HG03378 (cell line): ENCODE results near the gene KRCC1.

ENCODE experiments used
- ATAC-seq: cut with Tn5 transposase; IDR thresholded peaks from one replicate; pipeline ENCODE4 v1.9.1; 2021; ENCODE audit warnings: mild to moderate bottlenecking, moderate library complexity; ENCODE audit not compliant: unreplicated experiment

The KRCC1 gene

DNA sequence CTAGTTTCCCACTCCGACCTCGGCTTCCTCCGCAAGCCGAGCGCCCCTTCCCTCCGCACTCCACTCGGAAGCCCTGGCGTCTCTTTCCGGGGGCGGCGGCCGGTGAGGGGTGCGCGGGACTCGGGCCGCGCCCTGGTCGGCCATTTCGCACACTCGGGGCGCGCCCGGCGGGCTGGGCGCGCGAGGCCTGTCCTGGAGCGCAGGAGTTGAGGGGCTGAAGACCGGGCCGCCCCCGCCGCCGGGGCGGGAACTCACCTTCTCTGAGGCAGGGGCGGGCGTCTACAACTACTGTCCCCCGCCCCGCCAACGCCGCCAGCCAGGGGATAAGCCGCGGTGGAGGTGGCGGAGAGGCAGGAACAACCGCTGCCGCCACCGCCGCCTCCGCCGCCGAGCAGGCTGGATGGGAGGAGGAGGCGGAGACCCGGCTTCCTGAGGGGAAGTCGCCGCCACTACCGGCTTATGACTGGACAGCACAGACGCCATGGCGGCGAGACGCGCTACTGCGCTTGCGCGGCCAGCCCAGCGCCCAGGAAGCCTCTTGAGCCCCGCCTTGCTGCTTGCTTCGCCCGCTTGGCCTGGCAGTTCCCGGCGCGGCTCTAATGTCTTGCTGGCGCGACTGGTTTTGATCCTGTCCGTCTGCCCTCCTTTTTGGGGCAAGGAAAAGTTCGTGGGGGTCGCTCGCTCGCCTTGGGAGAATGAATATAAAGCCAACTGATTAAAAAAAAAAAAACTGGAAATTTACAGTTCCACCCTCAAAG, at the start of gene KRCC1:
Gene KRCC1, minus strand, starts transcription at position 413 of the 758 bp plus-strand sequence. CDS start 27,220 bp downstream, outside the sequence.
- peak; percentile 89 for ATAC-seq

DNA sequence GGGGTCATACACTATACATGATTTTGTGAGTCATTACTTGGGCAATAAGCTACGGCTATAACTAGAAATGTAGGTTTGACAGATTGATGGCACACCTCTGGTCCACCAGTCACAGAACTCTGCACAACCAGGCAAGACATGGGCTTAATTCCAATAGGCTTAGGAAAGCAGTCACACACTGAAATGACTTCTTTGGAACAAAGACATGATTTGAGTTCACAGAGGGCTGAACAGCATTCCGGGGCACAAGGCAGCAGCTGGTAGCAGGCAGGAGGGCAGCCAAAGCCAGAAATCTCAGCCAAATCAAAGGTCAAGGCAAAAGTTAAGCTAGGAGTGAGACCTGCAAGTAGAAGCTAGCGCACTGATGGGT, 44.9 kb upstream of the KRCC1 start:
- no peak for ATAC-seq

DNA sequence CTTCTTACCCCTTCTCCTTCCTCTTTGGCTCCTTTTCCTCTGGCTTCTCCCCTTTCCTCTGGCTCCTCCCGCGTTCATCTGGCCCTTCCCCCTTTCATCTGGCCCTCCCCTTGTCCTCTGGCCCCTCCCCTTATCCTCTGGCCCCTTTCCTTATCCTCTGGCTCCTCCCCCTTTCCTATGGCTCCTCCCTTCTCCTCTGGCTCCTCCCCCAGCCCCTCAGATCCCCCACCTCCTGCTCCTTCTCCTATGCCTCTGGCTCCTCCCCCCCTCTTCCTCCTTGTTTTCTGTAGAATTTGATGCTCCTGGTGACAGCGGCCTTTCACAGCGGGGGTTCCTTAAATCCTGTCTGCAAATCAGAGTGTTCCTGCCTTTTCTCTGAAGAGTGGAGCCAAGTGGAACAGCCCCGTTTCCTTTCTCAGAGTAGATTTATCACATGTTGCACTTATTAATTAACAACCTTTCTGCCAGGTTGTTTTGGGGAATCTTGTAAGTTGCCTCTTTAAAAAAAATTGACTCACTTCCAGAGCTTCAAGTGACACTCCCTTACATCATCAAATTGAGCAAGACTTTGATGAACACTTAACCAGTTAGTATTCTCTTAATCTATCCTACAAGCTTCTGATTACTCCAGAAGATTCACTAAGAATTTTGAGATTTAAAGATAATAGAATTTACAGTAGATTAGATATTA, 44.4 kb upstream of the KRCC1 start:
- no peak for ATAC-seq

DNA sequence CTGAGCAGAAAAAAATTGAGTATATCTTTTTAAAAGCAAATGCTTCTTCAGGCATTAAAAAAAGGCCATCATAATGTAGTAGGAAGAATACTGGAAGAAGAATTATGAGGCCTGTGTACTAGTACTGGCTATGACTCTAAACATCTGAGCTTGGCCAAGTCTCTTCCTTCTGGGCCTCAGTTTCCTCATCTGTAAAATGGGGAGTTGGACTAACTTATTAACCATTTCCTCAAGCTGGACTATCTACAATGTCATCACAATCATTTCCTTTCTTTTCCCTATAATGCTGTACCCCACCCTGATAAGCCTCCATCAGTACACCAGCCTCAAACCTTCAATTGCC, 42.9 kb upstream of the KRCC1 start:
- no peak for ATAC-seq

DNA sequence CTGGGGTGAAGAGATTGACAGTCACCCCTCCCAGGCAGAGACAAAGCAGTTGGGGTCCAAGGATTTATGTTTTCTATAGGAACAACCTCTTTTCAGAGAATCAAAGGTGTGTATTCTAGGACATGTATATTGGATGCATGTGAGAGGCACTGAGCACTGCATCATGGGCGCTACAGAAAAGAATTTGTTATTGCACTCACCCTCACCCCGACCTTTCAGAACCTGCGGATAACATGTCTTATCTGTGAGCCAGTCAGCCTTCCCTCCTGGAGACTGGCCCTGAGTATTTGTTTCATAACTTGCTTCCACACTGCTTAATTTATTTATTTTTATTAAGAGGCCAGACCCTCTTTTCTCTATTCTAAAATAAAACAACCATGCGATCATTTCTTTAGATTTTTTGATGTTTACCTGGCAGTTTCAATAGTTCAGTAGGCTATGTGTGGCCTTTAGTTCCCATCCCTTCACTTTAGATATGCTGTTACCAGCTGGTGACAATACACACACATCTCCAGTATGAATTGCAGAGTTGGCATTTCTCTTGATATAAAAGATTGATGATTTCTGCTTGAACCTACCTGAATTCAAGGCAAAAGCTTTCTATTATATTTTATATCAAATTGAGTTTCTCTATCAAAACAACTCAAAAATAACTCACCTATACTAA, 42.4 kb upstream of the KRCC1 start:
- ATAC-seq: no peak

DNA sequence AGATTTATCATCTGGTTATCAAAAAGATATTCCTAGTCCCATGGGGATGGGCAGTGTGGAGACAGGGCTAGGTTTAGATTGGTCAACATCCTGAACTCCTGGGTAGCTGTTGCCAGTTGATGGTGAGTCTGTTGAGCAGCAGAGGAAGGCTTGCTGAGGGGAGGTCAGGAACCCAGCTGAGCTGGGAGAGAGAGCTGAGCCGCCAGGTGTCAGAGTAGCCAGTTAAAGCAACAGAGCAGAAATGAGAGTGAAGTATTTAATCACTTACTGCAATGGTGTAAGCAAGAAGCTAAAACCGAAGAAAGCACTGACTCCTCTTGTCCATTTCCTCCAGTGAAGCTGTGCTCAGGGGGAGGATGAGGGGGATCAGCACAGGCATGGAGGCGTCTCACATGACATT, 41.6 kb upstream of the KRCC1 start:
- no peak for ATAC-seq

DNA sequence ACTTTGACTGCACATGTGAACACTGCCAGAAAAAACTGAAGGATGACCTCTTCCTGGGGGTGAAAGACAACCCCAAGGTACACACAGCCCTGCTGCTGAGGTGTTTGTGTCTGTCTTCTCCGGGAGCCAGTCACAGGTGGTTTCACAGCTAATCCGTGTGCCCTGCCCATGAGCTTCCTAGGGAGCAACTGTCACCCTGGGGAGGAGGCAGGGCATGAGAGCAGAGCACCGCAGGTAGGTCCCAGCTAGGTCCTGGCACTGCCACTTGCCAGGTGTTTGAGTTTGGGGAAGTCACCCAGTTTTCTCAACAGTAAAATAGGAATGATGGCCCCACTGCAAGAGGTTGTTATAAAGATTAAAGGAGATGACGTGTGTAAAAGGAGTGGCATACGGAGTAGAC, 41.1 kb upstream of the KRCC1 start:
- ATAC-seq: no peak

DNA sequence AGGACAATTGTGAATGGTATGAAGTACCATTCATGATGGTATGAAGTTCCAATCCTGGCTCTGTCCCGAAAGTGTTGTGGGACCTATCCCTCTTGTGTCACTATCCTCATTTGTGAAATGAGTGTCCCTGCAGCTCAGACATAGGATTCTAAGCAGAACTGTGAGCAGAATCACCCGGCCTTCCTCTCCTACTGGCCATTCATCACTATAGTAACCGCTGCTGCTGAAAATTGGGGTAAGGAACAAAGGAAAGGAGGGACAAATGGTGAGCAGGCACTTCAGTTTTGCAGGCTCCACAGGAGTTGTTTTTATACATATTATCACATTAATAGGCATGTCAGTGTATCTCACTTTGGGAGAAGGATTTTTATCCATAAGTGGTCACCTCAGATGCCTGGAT, 39.4 kb upstream of the KRCC1 start:
- ATAC-seq: no peak

DNA sequence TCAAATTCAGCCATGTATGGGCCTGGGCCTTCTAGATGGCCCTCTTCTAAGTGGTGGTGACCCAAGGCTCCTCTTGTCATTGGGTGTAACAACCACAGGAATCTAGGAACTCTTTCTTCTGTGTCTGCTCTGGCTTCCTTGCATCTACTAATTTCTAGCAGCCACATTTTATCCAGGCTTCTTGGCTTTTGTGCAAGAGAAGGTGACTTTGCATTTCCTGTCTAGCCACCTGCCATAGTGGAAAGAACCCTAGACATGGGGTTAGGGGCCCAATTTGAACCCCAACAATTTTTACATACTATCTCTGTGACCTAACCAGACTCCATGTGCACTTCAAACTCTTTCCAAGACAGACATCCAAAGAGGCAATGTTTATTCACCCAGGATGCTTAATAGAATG, 37.2 kb upstream of the KRCC1 start:
- ATAC-seq: no peak

DNA sequence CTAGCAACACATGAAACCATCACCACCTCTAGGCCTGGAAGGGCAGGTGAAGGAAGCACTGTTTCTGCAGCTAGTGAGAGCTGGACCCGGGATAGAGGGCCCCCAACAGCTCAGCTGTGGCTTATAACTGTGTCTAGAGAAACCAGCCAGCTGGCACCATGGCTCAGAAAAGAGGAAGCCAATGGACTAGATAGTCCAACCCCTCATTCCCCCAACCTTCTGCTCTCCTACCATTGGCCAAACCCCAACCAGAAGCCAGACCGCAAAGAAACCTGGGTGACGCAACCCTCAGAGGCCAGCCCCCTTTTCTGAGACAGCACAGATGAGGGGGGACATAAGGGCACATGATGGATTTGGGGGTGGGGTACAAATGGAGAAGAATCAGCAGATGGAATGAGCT, 36.4 kb upstream of the KRCC1 start:
- no peak for ATAC-seq

DNA sequence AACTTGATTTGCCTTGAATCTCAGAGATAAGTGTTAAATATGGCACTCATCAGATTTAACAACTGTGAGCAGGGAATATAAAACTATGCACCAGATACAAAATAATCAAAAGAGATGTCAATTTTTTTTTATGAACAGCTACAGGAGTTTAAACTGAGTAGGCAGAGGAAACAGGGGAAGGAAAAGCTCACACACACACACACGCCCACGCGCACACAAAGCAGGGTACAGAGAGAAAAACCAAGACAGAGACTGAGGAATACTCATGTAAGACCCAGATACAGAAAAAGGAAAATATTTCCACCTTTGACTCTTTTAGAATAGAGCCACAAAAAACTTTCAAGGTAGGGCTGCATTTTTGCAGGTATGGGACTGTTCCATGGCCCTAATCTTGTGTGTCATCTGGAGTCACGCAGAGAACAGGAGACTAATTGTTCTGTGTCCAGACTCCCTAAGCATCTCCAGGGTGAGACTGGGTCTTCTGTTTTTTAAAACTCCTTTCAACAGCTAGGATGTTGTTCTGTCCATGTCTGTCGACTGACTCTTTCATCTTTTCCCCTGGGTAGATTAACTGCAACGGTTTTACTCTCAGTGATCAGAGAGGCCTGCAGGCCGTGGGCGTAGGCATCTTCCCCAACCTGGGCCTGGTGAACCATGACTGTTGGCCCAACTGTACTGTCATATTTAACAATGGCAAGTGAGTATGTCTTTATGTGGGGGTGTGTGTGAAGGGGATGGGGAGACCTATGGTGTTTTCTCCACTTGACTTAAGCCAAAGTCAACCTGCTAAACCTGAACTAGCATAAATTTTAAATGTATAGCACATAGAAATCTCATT, 35.1 kb upstream of the KRCC1 start:
- no peak for ATAC-seq

DNA sequence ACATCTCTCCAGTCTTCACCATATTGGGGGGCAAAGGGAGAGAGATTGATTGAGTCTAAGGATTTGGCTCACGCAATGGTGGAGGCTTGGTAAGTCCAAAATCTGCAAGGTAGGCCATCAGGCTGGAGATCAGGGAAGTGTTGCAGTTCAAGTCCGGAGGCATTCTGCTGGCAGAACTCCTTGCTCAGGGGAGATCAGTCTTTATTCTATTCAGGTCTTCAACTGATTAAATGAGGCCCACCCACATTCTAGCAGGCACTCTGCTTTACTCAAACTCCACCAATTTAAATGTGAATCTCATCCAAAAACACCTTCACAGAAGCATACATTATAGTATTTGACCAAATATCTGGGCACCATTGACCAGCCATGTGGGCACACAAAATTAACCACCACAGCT, 33.4 kb upstream of the KRCC1 start:
- ATAC-seq: no peak

DNA sequence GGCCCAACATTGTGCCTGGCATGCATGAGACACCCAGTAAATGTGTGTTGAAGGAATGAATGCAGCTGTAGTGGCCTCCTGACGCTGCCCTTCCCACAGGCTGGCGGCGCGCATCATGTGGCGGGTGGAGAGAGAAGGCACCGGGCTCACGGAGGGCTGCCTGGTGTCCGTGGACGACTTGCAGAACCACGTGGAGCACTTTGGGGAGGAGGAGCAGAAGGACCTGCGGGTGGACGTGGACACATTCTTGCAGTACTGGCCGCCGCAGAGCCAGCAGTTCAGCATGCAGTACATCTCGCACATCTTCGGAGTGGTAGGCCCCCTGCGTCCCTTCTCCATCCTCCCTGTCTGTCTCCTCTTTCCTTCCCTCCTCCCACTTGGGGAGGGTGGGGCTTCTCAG, 32.2 kb upstream of the KRCC1 start:
- ATAC-seq: no peak

DNA sequence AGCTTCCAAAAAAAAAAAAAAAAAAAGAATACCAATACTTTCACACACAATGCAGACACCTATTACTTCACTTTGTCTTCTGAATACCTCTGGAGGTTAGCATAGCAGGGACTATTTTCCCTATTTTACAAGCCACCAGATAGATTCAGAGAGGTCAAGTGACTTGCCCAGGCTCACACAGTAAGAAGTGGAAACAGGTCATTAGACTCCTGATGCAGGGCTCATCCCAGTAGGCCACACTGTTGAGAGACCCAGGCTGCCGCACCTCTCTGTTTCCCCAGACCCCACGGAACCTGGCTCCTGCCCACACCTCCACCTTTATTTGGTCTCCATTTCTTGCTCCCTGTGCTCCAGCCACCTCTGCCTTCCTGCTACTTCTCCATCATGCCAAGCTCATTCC, 31.5 kb upstream of the KRCC1 start:
- ATAC-seq: no peak

DNA sequence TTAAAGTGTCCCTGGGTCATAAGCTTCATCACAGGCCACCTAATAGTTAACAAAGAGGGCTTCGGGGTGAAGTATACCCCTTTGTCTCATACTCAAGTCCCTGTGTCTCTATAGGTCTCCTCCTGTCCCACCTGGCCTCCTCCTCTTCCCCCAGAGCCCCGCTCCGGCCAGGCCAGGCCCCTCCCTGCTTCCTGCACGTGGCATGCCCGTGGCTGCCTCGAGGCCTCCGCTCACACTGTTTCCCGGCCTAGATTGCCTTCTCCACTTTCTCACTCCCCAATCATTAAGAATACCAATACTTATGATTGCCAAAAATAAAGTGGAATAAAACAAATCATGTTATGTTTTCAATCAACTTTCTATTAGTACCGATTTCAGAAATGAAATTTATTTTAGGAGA, 30.8 kb upstream of the KRCC1 start:
- ATAC-seq: no peak

DNA sequence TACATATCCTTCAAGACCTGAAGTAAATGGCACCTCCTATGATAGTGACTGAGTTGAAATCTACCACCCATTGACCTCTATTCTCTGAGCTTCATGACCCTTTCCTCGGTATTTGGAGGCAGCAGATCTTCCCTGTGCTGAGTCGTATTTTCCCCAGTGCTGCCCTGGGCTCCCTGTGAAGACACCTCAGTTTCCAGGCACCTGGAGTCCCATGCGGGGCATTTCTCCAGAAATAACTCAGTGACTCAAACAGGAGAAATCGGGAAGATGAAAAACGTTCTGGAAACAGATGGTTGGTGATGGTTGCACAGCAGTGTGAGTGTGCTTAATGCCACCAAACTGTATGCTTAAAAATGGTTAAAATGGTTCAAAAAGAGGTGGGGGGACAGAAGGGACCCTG, 30.0 kb upstream of the KRCC1 start:
- ATAC-seq: no peak

DNA sequence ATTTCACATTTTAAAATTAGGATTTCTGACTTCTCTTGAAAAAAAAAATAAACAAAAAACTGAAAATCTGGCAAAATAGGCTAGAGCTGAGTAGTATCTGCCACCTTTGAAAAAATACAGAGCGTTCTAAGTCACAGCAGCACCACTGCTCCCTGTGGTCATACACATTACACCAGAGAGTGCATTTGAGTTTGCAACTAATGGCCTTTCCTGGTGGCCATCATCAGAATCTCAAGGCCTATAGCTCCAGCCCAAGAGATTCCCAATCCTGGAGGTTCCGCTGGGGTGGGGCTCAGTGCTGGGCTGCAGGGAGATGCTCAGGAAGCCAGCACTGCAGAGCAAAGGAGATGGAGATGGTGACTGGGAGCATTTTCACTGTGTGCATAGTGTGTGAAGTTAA, 29.5 kb upstream of the KRCC1 start:
- ATAC-seq: no peak

DNA sequence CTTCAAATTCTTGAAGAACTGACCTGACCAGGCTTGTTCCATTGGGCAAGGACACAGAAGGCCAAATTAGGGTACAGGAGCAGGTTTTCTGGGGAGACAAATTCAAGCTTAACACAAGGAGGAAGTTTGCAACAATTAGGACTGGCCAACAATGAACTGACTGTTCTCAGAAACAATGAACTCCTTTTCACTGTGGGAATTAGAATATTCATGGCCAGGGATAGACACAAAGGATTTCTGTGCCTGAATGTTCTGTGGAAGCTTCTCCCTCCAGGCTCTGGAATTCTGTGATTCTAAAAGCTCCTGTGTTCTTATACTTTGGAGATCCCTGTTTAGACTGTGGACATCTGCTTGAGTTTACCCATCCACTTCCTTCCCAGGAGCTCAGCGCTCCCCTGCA, 27.2 kb upstream of the KRCC1 start:
- no peak for ATAC-seq

DNA sequence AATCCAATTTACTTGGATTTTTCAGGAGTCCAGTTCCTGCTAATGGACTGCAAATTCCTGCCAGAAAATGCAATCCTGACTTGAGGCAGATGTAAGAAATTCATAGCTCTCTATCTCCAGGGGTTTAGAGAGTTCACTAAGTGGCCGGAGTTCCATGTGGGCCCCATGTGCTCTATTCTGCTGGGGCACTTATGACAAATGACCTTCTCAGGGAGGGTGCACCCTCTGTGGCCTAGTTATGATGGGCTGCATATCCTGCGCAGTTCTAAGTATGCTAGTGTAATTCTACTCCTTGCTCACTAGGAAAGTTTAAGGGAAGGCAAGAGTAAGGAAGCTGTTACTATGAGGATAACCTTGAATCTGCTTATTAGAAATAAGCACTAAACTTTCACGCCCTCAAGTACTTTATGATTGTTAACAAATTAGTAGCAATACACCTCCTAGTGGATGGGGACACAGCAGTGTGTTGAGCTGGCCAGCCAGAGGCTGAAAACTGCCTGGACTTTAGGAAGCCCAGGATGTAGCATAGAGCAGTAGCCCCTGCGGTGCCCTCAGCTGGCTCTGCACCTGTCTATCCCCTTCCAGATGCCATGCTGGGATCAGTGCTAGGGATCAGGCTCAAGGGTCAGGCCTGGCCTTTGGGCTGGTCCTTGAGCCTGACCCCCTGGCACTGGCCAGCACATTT, 26.5 kb upstream of the KRCC1 start:
- ATAC-seq: no peak

DNA sequence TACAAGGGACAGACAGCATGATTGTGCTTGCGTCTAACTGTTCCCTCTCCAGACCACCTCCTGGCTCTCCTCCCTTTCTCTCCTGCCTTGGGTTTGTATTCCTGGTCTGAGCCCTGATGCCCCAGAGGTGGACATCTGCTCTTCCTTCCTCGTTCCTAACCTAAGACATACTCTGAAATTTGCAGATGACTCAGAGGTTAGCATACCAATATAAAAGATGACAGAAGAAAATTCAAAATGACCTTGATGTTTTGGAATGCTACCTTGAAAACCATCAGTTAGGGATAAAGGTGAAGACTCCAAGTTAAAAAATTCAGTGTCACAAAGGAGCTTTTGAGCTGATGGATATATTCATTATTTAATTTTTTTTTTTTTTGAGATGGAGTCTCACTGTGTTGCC, 25.0 kb upstream of the KRCC1 start:
- ATAC-seq: no peak

DNA sequence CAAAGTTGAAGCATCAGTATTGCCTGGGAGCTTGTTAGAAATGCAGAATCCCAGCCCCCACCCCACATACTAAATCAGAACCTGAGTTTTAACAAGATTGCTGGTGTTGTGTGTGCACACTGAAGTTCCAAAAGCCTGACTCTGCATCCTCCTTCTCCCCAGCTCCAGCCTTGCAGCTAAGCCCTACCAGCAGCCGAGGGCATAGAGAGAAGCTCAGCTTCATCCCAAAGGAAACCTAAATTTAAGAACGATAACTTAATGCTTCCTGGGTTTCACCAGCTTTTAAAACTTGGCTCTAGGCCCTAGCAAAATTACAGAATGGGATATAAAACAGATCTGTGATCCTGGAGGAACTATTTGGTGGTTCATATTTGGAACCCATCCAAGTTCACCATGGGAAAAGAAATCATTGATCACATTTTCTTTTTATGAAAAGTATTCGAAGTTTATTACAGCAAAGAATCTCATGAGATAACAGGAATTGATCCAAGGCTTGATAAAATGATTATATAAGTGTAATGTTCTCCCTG, 23.1 kb upstream of the KRCC1 start:
- ATAC-seq: no peak
